Activated T-helper 1 cell treated with anti-CD3 and anti-CD28 coated beads, Interleukin-12 subunit alpha, Interleukin-12 subunit beta, Interleukin-2, Interleukin-4 antibody, amounts not matched to agents 30 ng/mL and 10 ng/mL and 1 ng/mL, durations not matched to agents 14 hours and 24 hours and 36 hours (primary cell): ENCODE data around the gene SLC2A14. TPM values are rescaled to one million over a fixed set of nuclear protein-coding genes. Genes with fewer than 3 reads are reported as not detected.

Experiments
- total RNA-seq: library from RNA; stranded (reverse); gene quantifications from 2 replicates; pipeline ENCODE4 v1.2.3, GENCODE V29; 2022

The SLC2A14 gene
- total RNA-seq, 1 donor from 2014 or later = 0.10 TPM

Other genes with a start within 250 kb of the SLC2A14 start
- gene APOBEC1, start 207.0 kb downstream of the SLC2A14 start, total RNA-seq = not detected in 2 replicates
- not detected in 2 replicates for gene GDF3, start 177.1 kb downstream of the SLC2A14 start, total RNA-seq
- gene DPPA3, start 161.5 kb downstream of the SLC2A14 start, total RNA-seq = not detected in 2 replicates
- not detected in 2 replicates for gene CLEC4C, start 125.5 kb downstream of the SLC2A14 start, total RNA-seq
- not detected in 2 replicates for gene NANOGNB, start 107.7 kb downstream of the SLC2A14 start, total RNA-seq
- gene NANOG, start 83.5 kb downstream of the SLC2A14 start, total RNA-seq = not detected in 2 replicates
- 226 and 234 TPM in 2 replicates for gene SLC2A3, start 63.3 kb upstream of the SLC2A14 start, total RNA-seq
- gene FOXJ2, start 159.8 kb upstream of the SLC2A14 start, total RNA-seq = 19.9 and 20.7 TPM in 2 replicates
- gene C3AR1, start 193.4 kb upstream of the SLC2A14 start, total RNA-seq = 0.60 and 0.71 TPM in 2 replicates
- 38.2 and 39.4 TPM in 2 replicates for gene NECAP1, start 209.4 kb upstream of the SLC2A14 start, total RNA-seq